GM18867 (cell line): ENCODE measurements around the gene GPR157.
"Not testable (repeated sequence)": the region's sequence is repeated elsewhere in the genome, so short reads cannot be mapped to it uniquely, and the experiment has no call there.

Source experiments
- ATAC-seq: cut with Tn5 transposase; IDR thresholded peaks from one replicate; pipeline ENCODE4 v1.9.1; 2021; ENCODE audit warnings: mild to moderate bottlenecking, moderate library complexity; ENCODE audit not compliant: unreplicated experiment

GPR157 gene

DNA sequence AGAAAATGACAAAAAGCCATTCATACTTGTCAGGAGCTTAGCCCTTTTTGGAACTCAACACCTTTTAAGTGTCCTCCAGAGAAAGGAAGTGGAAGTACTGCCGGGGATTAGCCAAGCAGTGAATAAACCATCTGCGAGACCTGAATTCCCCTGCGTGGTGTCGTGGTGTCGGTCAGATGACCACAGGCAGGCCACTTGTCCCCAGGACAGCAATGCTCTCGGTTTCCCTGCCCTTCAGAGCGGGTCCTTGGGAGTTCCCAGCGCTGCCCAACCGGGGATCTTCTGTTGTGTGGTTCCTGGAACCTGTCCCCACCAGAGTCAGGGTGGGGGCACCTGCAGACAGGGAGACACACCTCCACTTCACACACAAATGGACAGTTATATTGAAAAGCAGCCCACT lies 9.2 kb downstream of the GPR157 start:
- ATAC-seq: no peak

DNA sequence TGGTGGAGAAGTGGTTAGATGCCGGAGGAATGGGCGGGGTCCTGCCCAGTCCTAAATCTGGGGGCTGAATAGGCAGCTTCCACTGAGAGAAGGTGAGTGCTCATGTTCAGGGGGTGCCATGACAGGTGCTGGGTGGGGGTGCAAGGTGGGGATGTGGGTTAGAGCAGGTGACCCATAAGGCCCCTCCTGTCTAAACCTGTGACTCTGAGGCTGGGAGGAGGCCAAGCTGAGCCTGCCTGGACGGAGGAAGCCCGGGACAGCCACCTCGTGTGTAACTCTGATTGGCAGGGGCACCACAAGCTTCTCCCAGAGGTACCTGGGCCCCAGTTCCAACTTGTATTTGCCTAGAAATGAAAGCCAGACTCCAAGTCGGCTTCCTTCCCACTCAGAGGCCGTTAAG lies 10.7 kb downstream of the GPR157 start:
- no peak for ATAC-seq

DNA sequence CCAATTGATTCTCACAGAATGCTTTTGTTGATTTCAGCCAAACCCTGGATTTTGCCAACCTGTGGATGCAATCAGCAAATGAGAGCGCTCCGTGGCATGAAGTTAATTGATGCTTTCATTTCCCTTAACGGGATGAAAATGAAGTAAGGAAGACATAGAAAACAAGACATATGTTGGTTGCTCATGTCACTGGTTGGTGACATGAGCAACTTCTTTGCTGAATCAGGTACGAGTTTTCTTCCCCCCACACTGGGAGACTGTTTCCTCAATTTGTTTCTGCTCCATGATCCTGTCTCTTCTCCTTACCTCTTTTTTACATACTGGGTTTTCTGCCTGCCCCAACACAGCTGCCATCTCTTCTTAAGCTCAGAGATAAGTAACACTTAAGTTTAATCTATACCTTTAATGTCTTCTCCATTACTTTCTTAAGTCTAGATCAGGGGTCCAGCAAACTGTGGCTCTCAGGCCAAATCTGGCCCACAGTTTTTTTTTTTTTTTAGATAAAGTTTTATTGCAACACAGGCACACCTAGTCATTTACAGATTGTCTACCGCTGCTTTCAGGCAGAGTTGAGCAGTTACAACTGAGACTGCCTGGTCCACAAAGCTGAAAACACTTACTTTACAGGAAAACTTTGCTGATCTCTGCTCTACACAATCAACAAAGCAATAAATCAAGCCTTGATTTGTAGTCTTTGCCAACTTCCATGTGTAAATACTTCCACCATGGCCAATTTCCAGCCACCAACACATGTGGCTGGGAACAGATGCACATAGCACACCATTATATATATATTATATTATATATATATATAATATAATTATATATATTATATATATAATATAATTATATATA lies 13.3 kb downstream of the GPR157 start:
- no peak for ATAC-seq

GRCh38 chr1:9112961-9113880 lies 15.7 kb downstream of the GPR157 start:
- ATAC-seq: no peak

- no peak for ATAC-seq
These were observed 16.9 kb downstream of the GPR157 start for GRCh38 chr1:9111957-9112356.

DNA sequence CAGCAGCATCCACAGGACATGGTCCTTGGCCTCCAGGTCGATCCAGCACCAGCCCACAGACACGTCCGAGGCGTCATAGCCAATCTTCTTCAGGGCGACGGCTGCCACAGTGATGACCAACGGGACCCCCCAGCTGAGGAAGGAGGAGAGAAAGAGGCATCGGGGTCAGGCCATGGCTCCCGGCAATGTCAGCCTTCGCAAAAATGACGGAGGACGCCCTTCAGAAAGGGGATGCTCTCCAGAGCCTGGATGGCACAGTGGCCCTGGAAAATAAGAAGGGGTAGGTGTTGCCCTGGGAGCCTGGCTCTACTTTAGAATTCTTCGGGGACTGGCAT lies 17.6 kb downstream of the GPR157 start:
- no peak for ATAC-seq

- ATAC-seq: no peak
These were observed 18.1 kb downstream of the GPR157 start for GRCh38 chr1:9110669-9111356.

- no peak for ATAC-seq
These were observed 20.7 kb downstream of the GPR157 start for GRCh38 chr1:9108056-9108665.

GRCh38 chr1:9107136-9107535 lies 21.8 kb downstream of the GPR157 start:
- no peak for ATAC-seq

- no peak for ATAC-seq
These were observed 22.6 kb downstream of the GPR157 start for GRCh38 chr1:9106286-9106685.

GRCh38 chr1:9105336-9105867 lies 23.5 kb downstream of the GPR157 start:
- no peak for ATAC-seq

- ATAC-seq: no peak
These were observed 27.3 kb downstream of the GPR157 start for GRCh38 chr1:9101510-9102146.

DNA sequence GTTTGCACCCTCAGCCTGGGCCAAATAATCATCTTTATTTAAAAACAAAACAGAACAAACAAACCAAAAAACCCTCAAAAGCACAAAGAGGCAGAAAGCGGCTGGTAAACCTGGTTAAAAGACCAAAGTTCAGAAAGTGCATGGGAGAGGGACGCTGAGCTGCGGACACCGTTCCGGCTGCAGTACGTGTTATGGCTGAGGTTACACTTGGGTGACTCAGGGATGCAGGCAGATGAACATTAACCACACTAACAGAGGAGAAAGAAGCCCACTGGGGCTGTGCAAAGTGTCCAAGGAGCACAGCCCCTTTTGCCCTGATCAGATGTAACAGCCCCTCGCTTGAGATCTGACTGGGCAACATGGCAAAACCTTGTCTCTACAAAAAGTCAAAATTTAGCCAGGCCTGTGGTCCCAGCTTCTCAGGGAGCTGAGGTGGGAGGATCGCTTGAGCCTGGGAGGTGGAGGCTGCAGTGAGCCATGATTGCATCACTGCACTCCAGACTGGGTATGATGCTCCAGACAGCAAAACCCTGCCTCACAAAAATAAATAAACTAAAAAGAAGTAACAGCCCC lies 28.3 kb downstream of the GPR157 start:
- ATAC-seq: no peak

DNA sequence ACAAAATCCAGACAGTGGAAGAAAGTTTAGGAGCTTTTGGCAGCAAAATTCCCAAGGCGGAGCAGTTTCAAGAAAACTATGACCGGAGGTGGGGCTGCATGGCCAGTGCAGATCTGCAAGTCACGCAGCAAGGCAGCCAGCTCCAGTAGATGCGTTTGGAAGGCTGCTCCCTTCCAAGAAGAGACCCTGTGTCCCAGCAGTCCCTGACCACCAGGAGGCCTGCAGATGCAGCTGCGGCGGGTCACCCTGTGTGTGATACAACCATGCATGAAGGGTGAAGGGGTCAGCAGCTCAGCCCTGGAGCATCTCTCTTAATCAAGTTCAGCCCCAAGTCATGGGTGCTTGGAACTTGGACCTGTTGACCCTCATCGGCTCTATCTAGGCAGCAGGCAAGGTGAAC lies 29.3 kb downstream of the GPR157 start:
- no peak for ATAC-seq

- ATAC-seq: no peak
These were observed 30.8 kb downstream of the GPR157 start for GRCh38 chr1:9097947-9098705.

DNA sequence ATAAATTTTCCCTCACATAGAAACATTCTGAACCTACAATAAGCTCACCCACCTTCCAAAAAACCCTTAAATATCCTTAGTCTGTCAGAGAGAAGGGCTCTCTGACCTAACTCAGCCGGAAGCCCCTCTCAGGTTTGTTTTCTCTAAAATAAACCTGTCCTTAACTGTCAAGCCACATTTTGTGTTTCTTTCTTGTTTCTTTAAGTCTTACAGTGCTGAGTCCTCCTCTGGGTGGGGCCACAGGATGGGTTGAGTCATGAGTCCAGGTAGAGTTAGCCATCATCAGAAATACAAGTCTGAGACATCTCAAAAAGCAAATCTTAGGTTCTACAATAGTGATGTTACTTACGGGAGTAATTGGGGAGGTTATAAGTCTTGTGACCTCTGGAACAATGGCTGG lies 33.1 kb downstream of the GPR157 start:
- no peak for ATAC-seq

GRCh38 chr1:9093996-9094595 lies 34.8 kb downstream of the GPR157 start:
- not testable (repeated sequence) for ATAC-seq

DNA sequence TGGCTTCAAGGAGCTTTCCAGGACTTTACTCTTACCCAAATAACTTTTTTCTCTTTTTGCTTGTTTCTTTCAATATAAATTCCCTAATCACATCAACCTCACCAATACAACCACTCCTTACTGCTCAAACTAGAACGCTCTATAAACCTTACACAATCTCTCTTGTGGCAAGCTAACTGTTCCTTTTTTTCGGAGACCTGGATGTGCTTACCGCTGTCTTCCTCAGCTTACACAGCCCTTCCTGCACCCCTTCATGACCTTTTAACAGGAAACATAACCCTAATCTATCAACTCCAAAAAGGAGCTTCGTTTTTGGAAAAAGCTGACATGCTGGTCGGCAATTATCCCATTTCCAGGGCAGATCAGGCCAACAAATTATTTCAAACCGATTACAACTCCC lies 35.3 kb downstream of the GPR157 start:
- no peak for ATAC-seq

DNA sequence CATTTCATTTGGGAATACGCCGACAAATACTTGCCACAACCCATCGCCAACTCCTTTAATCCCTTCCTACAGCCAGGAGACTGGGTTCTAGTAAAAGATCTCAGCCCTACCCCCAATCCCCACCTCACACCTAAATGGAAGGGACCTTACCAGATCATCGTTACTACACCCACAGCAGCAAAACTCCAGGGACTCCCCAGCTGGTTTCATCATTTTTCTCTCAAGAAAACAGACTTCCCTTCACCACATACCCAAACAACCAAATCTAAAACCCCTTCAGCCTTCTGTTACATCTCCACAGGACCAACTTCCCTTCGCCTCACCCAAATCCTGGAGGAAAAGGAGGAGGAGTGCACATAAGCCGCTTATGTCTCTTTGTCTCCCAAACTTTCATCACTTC lies 35.8 kb downstream of the GPR157 start:
- no peak for ATAC-seq
